NCI-H748 (cell line): ENCODE measurements around the gene USF1.
"Not testable (repeated sequence)": the region's sequence is repeated elsewhere in the genome, so short reads cannot be mapped to it uniquely, and the experiment has no call there.

Experiments used
- DNase-seq: peaks from one replicate; lab custom pipeline; 2025; ENCODE audit not compliant: unreplicated experiment; lab: John Stamatoyannopoulos, UW

The USF1 gene

GRCh38 chr1:161048949-161049722 lies 3.4 kb upstream of the USF1 start:
- no peak for DNase-seq

- DNase-seq, result no peak
Observed at GRCh38 chr1:161047436-161048420, 2.0 kb upstream of the USF1 start.

- DNase-seq, result peak; percentile 23
Observed at GRCh38 chr1:161046605-161047228, 940 bp upstream of the USF1 start.

GRCh38 chr1:161044908-161045735 lies 655 bp downstream of the USF1 start:
- peak; percentile 80 for DNase-seq

GRCh38 chr1:161044535-161044907 lies 1.3 kb downstream of the USF1 start:
- no peak for DNase-seq

- DNase-seq, result no peak
Observed at GRCh38 chr1:161039546-161039945, 6.2 kb downstream of the USF1 start.

- DNase-seq, result no peak
Observed at GRCh38 chr1:161039154-161039545, 6.6 kb downstream of the USF1 start.

- peak; percentile 93 for DNase-seq
Observed at GRCh38 chr1:161038523-161039153, 7.1 kb downstream of the USF1 start, which contains the start of gene TSTD1. Gene TSTD1 (minus strand): TSS chr1:161038964. CDS start chr1:161038889, 75 bp downstream.

- DNase-seq, result peak; percentile 54
Observed at GRCh38 chr1:161037661-161038522, 7.9 kb downstream of the USF1 start.

- DNase-seq, result no peak
Observed at GRCh38 chr1:161033751-161034150, 12.0 kb downstream of the USF1 start.

GRCh38 chr1:161032409-161032808 lies 13.4 kb downstream of the USF1 start:
- DNase-seq, result no peak

GRCh38 chr1:161031874-161032273 lies 13.9 kb downstream of the USF1 start:
- DNase-seq, result no peak

- not testable (repeated sequence) for DNase-seq
Observed at GRCh38 chr1:161029466-161029865, 16.3 kb downstream of the USF1 start.

- not testable (repeated sequence) for DNase-seq
Observed at GRCh38 chr1:161026954-161027353, 18.8 kb downstream of the USF1 start.

GRCh38 chr1:161022432-161022831 lies 23.3 kb downstream of the USF1 start:
- not testable (repeated sequence) for DNase-seq

- DNase-seq, result no peak
Observed at GRCh38 chr1:161021970-161022353, 23.8 kb downstream of the USF1 start.

GRCh38 chr1:161021165-161021969 lies 24.4 kb downstream of the USF1 start:
- DNase-seq, result peak; percentile 99

GRCh38 chr1:161020509-161021164 lies 25.1 kb downstream of the USF1 start, which contains the start of gene F11R:
Gene F11R (minus strand): TSS chr1:161021152. CDS start chr1:161021073, 79 bp downstream.
- DNase-seq, result peak; percentile 90
